ENCODE results near the gene DOCK4. TPM values are rescaled to one million over a fixed set of nuclear protein-coding genes. Genes with fewer than 3 reads are reported as not detected.

DOCK4 gene
- total RNA-seq, 1 experiment from 2014 or later: 4.9 TPM

DNA sequence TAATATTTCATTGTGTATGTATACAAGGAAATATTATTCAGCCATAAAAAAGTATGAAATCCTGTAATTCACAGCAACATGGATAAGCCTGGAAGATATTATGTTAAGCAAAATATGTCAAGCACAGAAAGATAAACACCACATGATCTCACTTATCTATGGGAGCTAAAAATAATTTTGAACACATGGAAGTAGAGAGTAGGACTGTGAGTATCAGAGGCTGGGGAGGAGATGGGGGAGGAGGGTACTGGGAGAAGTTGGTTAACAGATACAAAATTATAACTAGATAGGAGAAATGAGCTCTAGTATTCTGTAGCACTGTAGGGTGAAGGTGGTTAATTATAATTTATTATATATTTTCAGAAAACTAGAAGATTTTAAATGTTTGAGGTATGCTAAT lies 132.7 kb downstream of the DOCK4 start:
- H3T11ph ChIP-seq (ENCODE audit: low read length): no peak overlapping the region
- H4K20me1 ChIP-seq (ENCODE audit: control insufficient read depth, insufficient read depth, insufficient read length): no peaks in the 10 kb centered on the region
- H3K27ac Mint-ChIP-seq: no peak overlapping the region
- no peak overlapping the region for H3K4ac ChIP-seq (ENCODE audit: low read depth, low read length)
- H3K23ac ChIP-seq (ENCODE audit: insufficient read length, low read depth, low read length): no peak overlapping the region
- H3K9me3 ChIP-seq (ENCODE audit: control insufficient read depth, low read depth, low read length): no peaks in the 10 kb centered on the region
- H3K4me1 ChIP-seq (ENCODE audit: insufficient read depth, low read length): no peaks in the 10 kb centered on the region; the same call in 1 of the 2 replicates
- peaks cover 4% of the 10 kb centered on the region in 2 experiments; a peak in 3 of 4 replicates for H3K4me1 Mint-ChIP-seq
- H3K79me1 ChIP-seq (ENCODE audit: insufficient read depth, low read depth, low read length, poor library complexity, severe bottlenecking): no peaks in the 10 kb centered on the region
- H3K23me2 ChIP-seq (ENCODE audit: insufficient read length, low read depth, low read length, poor library complexity, severe bottlenecking): no peaks in the 10 kb centered on the region
- no peak overlapping the region for H3K56ac ChIP-seq (ENCODE audit: insufficient read length, low read depth, low read length)
- no peak overlapping the region for H4K91ac ChIP-seq (ENCODE audit: insufficient read length, low read depth, low read length)
- H2BK20ac ChIP-seq (ENCODE audit: low read depth, low read length, poor library complexity, severe bottlenecking): no peak overlapping the region
- no peak overlapping the region for H4K5ac ChIP-seq (ENCODE audit: insufficient read length, low read depth, low read length)
- H3K27ac ChIP-seq (ENCODE audit: insufficient read length, low read depth, low read length): no peak overlapping the region
- peaks cover 0 to 9% (median 0%) of the 10 kb centered on the region in 3 experiments; a peak in 2 of 7 replicates for H3K36me3 Mint-ChIP-seq (ENCODE audit: insufficient read depth in 1 of 3, low read depth in 3 of 3)
- H2AFZ ChIP-seq (ENCODE audit: low read length): no peak overlapping the region
- H4K8ac ChIP-seq (replicated peaks; ENCODE audit: insufficient read length, low read depth, low read length): no peak overlapping the region
- H2AK5ac ChIP-seq (ENCODE audit: insufficient read length, low read length): no peak overlapping the region
- H3K79me2 ChIP-seq (ENCODE audit: insufficient read depth, low read length): no peaks in the 10 kb centered on the region
- no peaks in the 10 kb centered on the region for H3K27me3 ChIP-seq (ENCODE audit: insufficient read depth, low read length)
- no peak for DNase-seq
- no peak overlapping the region for H3K4me3 Mint-ChIP-seq
- no peak overlapping the region for H3K14ac ChIP-seq (ENCODE audit: insufficient read depth, low read length)
- no peaks in the 10 kb centered on the region for H3K27me3 Mint-ChIP-seq (ENCODE audit: low read depth)
- H3K4me2 ChIP-seq (ENCODE audit: insufficient read depth, insufficient read length, low read length): no peak overlapping the region
- no peak overlapping the region for H2BK12ac ChIP-seq (ENCODE audit: insufficient read length, low read depth, low read length)
- no peak overlapping the region for H2BK5ac ChIP-seq (ENCODE audit: insufficient read length, low read length)
- H2BK15ac ChIP-seq (ENCODE audit: low read depth, low read length): no peak overlapping the region
- H3K9ac ChIP-seq (ENCODE audit: extremely low read depth, insufficient read length, low read length): no peak overlapping the region
- TF ChIP-seq, protein P1, sequence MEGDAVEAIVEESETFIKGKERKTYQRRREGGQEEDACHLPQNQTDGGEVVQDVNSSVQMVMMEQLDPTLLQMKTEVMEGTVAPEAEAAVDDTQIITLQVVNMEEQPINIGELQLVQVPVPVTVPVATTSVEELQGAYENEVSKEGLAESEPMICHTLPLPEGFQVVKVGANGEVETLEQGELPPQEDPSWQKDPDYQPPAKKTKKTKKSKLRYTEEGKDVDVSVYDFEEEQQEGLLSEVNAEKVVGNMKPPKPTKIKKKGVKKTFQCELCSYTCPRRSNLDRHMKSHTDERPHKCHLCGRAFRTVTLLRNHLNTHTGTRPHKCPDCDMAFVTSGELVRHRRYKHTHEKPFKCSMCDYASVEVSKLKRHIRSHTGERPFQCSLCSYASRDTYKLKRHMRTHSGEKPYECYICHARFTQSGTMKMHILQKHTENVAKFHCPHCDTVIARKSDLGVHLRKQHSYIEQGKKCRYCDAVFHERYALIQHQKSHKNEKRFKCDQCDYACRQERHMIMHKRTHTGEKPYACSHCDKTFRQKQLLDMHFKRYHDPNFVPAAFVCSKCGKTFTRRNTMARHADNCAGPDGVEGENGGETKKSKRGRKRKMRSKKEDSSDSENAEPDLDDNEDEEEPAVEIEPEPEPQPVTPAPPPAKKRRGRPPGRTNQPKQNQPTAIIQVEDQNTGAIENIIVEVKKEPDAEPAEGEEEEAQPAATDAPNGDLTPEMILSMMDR (conservative IDR thresholded peaks at IDR 0.05): no peak
- no peak overlapping the region for H2BK120ac ChIP-seq (ENCODE audit: low read depth, low read length, poor library complexity, severe bottlenecking)
- H3K18ac ChIP-seq (ENCODE audit: insufficient read length, low read depth, low read length): no peak overlapping the region
- H3K9me3 Mint-ChIP-seq: peaks cover 0 to 10% of the 10 kb centered on the region in 2 experiments; a peak in 3 of 5 replicates
